HG02840 (cell line): ENCODE results near the gene GADD45G.

Experiments used
- ATAC-seq: cut with Tn5 transposase; IDR thresholded peaks from one replicate; pipeline ENCODE4 v1.9.1; 2021; ENCODE audit warnings: mild to moderate bottlenecking, moderate library complexity, moderate number of reproducible peaks; ENCODE audit not compliant: unreplicated experiment, low FRiP score

Gene GADD45G, protein sequence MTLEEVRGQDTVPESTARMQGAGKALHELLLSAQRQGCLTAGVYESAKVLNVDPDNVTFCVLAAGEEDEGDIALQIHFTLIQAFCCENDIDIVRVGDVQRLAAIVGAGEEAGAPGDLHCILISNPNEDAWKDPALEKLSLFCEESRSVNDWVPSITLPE

DNA sequence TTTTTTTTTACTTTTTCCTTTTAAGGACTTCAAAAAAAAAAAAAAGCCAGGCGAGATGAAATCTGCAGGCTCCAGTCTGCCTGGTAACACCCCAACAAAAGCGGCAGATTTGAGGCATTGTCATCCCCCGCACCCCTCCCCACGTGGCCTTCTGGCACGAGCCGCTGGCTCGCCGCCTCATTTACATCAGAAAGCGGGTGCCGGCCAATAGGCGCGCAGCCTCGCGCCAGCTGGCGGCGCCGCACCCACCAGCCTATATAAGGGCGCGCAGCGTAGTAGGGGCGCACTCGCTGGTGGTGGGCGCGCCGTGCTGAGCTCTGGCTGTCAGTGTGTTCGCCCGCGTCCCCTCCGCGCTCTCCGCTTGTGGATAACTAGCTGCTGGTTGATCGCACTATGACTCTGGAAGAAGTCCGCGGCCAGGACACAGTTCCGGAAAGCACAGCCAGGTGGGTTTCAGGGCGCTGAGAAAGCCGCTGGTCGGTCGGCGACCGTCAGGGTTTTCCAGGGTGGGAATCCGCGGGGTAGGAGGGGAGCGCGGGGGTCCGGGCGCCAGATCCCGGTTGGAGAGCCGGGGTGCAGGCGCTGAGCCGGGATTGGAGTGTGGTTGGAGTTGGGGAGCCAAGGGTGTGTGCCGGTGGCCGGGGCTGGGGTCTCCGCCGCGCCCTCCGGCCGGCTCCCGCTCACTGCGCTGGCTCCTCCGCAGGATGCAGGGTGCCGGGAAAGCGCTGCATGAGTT is at the start of gene GADD45G:
GADD45G (plus strand) TSS at position 284 of the 736 bp plus-strand sequence; CDS start at position 394, 110 bp downstream.
- ATAC-seq, result peak; percentile 58

DNA sequence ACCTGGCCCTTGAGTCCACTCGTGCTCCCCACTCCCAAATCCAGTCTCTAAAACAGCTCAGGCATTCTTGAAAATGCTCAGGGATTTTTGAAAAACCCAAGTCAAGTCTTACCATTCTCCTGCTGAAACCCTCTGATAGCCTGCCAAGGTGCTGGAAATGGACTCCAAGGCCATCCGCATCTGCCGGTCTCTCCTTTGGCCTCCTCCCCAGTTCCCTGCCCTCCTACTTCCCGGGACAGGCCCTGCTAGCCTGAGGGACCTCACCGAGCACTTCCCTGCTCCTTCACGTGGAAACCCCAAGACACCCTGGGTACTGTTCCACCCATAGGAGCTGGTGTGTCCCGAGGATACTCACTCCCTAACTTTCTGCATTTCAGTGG is 49.8 kb upstream of the GADD45G start:
- ATAC-seq, result no peak

DNA sequence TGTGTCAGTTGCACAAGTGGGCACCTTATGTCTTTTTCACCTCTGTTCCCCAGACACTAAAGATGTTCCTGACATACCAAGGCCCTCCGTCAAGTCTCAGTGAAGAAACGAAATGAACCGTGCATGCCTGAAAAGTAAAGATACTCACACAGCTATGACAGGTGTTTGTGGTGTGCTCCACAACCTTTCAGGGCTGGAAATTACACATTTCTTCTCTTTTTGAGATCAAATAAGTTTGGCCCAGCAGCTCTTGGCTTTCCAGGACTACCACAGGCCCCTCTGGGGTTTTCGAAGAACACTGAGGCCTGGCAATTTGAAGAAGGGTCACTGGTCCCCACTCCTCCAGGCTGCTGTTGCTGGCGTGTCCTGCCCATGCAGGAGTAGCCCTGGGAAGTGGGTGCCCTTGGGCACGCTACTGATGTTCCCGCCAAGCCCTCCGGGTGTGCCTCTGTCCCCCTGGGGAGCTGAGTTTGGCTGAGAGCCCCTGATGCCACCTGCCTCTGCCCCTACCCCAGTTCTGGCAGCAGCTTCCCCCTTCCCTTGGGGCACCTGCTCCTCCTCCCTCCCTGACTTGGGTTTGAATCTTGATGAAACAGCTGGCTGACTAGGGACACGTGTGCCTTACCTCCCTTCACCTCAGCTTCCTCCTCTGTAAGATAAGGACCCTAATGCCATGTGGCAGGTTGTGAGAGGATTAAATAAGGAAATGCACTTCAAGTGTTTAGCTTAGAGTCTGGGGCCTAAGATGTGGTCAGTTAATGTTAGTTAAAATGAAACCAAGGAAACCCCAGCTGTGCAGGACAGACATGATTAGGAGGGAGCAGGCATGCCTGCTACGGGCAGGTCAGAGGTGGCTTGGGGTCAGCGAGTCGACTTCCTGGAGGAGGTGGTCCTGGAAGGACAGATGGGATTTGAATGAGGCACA is 49.1 kb upstream of the GADD45G start:
- peak; percentile 53 for ATAC-seq

DNA sequence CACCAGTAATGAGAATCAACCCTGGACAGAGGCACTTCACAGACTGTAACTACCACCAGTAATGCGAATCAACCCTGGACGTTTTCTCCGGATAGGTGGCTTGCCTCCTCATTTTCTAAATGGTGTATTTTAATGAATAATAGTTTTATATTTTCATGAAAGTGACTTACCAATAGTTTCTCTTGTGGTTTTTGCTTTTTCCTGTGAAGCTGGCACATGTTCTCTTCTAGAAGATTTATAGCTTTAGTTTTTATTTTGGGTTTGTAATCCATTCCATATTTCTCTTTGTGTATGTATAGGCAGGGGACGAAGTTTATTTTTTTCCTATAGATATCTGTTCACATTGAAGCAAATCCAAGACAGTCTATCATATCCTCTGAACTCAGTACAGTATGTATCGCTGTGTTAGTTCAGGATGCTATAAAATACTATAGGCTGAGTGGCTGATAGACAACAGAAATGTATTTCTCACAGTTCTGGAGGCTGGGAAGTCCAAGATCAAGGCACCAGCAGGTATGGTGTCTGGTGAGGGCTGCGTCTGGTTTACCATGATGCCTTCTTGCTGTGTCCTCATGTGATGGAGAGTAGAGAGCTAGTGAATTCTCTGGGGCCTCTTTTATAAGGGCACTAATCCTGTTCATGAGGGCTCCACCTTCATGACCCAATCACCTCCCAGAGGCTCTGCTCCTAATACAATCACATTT is 46.5 kb upstream of the GADD45G start:
- no peak for ATAC-seq

DNA sequence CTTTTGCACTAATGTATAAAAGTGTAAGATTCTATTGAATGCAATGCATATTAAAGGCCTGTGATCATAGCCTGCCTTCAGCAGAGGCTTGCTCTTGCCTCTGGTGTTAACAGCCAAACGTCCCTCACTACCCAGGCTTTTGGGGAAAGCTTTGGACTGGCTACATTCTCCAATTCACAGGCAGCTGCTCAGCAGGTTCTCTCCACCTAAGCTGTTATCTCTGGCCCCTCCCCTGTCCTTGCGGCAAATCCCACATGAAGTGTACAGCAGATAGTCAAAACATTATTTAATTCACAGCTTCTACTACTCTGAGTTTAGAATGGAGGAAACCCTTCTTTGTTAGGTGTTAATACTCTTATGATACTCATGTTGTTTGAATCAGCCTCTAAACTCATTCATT is 45.9 kb upstream of the GADD45G start:
- no peak for ATAC-seq

DNA sequence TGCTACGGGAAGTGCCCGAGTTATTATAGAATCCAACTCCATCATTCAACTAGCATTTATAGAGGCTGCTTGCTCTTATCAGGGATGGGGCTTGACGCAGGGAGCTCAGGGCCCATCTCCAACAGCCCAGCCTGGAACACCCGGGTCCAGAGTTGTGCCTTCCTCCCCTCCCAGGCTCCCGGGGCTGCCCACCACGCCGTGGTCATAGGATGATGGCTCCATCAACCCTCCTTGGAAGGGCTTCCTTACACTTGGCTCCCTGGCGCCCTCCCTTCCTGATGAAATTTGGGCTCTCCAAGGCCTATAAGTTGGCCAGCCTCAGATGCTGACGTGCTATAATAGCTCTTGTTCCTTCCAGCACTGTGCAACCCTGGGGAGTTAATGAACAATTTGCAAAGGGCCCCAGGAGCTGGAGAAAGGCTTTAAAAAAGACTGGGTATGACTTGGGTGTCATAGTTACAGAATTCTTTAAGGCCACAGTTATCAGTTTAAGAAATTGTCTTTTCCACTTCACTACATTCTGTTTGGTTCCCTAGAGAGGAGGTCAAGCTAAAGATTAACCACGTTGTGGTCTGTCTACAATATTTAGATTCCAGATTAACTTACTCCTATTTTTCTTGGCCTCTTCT is 42.5 kb upstream of the GADD45G start:
- ATAC-seq, result no peak

DNA sequence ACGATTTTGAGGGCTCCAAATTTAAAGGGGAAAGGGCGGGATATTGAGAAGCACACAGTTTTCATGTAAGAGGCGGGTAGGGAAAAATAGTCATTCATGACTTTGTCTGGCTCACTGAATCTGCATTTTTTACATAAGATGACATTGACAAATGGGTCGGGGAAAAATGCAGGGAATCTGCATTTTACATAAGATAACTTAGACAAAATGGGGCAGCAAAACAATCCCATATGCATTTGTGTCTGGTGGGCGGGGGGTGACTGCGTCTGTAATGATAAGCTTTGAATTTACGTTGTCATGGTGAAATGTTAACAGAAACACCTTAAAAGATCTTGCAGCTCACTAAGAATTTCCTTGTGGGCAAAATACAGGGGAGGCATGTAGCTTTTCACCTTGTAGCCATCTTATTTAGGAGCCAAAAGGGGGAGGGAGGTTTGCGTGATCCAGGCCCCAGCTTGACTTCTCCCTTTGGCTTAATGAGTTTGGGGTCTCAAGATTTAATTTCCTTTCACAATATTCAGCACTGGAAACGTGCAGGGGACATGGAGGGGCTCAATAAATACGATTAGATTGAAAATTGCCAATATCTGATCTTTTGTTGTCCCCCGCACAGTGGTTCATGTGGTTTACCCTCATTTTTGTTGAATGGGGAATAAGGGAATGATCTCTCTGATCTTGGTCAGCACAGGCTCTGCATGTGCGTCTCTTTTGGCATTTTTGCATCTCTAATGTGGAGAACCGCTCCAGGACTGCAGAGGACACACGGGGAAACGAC is 41.1 kb upstream of the GADD45G start:
- no peak for ATAC-seq

DNA sequence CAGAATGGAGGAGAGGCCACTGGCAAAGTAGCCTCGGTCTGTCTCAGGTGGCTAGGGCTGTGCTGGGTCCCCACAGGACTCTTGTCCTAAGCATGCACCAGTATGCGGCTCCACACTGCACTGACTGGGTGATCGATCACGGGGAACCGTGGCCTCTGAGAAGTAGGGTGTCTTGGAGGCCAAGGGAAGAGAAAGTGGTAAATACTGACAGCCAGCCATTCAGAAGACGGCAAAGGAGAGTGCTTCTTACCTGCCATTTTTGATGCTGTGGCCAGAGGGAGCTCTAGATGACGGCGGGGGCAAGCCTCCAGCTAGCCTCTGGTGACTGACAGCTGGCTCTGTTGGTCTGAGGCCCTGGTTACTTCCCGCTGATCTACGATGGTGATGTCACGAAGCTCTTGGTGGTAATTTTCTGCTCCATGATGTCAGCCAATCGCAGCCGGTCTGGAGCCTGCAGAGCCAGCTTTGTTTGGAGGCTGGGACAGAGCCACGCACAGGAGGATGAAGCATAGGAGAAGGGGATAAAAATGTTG is 40.4 kb upstream of the GADD45G start:
- no peak for ATAC-seq

DNA sequence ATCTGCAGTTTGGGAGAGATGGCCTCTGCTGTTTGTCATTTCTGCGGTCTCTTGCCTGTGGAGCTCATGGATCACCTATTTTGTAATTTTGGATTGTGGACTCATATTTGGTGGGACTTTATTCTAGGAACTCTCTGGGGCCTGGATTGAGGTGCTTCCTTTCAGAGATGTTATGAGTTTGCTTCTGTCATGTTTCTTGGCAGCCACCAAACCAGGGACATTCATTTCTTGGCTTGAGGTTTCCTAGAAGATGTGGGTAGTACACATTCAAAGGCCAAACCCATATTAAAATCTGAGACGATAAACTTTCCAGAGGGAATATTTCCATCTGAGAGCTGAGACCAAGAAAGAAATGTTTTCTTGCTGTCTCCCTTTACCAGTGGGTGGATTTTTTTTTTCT is 37.2 kb upstream of the GADD45G start:
- ATAC-seq, result no peak

DNA sequence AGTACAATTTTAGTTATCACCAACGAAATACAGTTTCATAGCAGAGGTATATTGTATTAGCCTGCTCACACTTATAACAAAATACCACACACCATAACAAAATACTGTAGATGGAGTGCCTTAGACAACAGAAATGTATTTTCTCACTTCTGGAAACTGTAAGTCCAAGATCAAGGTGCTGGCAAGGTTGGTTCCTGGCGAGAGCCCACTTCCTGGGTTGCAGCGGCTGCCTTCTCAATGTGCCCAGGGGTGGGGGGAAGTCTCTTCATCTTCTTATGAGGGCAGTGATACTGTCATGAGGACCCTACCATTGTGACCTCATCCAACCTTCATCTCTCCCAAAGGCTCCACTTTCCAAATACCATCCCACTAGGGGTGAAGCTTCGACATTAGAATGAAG is 30.5 kb upstream of the GADD45G start:
- no peak for ATAC-seq

DNA sequence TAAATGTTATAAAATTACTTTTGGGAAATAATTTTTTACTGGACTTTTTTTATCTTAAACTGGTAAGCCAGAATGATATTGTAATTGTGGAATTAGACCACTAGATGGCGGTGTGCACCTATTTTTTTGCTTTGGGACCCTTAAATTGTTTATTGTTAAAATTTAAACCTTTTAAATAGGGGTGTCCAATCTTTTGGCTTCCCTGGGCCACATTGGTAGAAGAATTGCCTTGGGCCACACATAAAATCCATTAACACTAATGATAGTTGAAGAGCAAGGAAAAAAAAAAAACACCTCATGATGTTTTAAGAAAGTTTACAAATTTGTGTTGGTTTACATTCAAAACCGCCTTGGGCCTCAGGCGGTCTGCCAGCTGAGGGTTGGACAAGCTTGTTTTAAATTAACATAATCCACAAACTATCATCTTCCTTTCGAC is 28.4 kb upstream of the GADD45G start:
- ATAC-seq, result no peak

DNA sequence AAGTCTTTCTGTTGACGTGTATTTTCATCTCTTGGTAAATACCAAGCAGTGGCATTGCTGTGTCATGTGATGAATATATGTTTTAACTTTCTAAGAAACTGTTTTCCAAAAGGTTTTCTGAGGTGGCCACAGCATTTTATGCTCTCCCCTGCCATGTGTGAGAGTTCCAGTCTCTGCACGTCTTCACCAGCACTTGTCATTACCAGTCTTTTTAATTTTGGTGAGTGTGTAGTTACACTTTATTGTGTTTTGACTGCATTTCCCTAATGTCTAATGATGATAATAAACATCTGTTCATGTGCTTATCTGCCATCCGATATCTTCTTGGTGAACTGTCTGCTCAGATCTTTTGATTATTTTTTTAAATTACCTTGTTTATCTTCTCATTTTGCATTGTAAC is 27.4 kb upstream of the GADD45G start:
- ATAC-seq, result no peak

DNA sequence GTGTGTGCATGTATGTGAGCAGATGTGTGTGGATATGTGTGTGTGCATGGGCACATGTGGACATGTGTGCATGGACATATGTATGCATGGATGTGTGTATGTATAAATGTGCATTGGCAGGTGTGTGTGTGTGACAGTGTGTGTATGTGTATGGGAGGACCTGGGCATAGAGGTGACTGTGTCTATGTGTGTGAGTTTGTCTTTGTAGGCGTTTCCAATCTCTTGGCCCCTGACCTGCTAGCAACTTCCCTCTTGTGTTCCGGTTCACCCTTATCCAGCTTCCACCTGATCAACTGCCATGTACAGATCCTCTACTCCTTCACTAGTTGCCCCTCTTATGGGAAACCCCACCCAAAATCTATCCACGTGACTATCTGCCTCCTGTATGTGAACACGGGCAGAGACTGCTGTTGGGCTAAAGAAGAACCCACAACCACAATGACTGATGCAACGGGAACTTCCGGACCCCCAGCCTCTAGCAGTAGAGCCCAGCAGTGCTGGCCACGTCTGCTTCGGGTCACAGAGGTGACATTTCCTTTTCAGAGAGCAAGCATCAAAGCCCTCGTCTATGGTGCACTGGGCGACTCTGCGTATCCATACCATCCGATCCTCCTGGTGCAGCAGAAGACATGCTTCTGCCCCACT is 24.9 kb upstream of the GADD45G start:
- ATAC-seq, result no peak

DNA sequence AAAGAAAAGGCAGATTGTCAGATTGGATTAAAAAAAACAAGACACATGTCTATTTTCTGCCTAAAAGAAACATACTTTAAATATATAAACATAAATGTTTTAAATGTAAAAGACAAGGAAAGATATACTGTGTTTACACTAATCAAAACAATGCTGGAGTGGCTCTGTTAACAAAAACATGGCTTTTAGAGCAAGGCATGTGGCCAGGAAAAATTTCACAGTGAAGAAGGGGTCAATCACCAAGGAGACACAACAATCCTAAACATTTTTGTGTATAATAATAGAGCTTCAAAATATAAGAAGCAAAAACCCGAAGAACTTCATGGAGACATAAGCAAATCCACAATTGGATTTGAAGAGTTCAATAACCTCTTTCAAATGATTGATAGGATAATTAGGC is 18.5 kb upstream of the GADD45G start:
- ATAC-seq, result no peak

DNA sequence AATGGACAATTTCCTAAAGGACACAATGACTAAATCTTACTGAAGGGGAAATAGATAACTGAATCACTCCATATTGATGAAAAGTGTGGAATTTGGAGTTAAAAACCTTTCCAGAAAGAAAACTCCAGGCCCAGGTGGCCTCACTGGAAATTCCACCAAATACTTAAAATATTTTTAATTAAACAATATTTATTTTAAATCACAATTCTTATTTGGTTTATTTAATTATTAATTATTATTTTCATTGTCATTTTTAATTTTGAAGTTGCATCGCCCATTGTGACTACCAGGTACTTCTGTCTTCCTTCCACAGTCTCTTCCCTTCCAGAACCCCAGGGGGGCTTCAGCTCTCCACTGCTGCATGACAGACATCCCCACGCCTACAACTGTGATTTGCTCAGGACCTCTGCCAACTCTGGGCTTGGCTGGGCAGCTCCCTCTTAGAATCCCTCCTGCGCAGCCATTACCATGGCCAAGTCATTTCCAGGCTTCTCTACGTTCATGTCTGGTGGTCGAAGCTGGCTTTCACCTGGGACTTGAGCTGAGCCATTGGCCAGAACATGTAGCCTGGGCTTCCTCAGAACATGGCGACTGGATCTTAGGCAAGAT is 16.4 kb upstream of the GADD45G start:
- ATAC-seq, result no peak

DNA sequence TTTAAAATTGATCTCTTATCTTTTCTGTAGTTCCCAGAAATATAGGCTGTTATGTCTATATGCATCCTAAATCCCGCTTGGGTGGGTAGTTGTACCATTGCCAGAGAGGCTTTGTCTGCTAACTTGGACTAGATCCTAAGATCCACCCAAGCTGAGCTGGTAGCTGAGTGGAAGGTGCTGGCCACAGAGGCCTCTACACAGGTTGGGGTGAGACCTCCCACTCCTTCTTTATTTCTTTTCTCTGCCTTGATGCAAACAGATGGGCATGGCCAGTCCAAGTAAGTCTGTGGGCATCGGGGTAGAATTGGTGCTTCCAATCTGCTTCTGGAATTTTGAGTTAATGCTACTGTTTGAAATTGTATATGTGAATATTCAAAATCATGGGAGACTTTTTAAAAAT is 14.4 kb upstream of the GADD45G start:
- no peak for ATAC-seq

DNA sequence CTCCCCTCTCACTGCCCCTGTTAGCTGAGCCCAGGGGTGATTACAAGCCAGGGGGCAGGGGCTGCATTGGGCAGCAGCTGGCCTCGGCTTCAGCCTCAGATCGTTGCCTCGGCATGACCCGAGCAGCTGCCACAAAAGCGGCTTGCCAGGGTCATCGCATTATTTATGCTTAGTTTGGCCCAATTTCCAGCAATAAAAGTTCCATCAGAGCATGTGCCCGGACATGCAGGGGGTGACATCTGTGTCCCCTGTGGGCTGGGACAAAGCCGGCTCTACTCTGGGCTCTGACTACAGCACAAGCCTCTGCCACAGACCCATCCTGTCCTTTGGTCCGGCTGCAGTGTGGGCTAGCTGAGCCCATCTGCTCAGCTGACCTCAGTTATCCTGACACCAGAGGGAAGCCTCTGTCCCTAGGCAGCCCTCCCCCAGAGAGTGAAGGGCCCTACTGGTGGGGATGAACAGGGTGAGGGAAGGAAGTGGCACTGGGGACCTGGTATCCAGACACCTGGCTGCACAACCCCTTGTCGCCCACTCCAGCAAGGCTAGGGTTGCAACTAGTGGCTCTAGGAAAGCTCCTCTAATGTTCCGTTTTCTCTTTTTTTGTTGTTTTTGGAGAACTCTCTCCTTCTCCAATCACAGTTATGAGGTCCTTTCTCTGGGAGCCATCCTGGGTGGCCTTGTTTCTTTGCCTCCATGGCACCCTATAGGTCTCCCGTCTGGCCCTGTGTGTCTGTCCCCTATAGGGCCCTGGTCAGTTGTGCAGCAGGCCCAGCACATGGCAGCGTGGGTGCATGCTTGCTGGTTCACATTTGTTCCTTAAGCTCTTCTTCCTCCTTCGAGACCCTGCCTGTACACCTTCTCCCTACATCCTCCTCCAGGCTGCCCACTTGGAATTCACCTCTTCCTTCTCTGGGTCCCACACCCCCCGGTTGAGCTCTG is 13.3 kb upstream of the GADD45G start:
- no peak for ATAC-seq
